Bone marrow (tissue), 2 donors: ENCODE results near the gene EHD3.

Experiments used
- DNase-seq, 2 donors: peaks; one replicate each; lab custom pipeline; 2025; lab: John Stamatoyannopoulos, UW

The EHD3 gene

DNA sequence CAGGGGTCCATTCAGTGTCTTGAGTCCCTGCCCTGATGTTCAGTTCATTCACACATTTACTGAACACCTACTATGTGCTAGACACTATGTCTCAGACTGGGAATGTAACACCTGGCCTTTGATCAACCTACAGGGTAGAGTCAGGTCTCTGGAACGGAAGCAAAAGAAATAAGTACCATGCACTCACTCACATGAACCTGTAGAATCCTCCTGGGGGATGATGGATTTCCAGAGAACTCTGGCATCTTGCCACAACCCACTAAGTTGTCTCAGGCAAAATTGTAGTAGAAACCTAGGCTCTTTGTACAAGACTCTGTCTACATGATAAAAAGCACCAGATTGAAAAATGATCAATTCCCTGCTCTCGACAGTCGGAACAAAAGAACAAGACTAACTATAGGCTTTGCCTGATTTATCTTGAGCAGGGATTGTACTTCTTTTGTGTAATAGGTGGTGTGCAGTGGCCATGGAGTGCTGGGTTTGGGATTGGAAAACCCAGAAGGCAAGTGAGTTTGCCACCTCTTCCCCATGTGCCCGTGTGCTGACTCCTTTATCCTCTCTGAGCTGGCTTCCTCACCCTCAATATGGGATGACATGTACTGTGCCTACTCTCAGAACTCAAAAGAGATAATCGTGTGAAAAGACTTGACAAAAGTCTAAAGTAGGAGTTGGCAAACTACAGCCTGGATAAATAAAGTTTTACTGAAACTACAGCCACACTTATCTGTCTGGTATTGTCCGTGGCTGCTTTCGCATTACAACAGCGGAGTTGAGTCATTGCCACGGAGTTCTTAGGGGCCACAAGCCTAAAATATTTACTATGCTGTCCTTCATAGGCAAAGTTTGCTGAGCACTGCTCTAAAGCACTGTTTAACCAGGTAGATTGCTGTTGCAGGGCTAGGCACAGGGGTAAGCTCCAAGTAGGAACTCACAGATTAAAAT lies 21.0 kb upstream of the EHD3 start:
- DNase-seq: no peak

DNA sequence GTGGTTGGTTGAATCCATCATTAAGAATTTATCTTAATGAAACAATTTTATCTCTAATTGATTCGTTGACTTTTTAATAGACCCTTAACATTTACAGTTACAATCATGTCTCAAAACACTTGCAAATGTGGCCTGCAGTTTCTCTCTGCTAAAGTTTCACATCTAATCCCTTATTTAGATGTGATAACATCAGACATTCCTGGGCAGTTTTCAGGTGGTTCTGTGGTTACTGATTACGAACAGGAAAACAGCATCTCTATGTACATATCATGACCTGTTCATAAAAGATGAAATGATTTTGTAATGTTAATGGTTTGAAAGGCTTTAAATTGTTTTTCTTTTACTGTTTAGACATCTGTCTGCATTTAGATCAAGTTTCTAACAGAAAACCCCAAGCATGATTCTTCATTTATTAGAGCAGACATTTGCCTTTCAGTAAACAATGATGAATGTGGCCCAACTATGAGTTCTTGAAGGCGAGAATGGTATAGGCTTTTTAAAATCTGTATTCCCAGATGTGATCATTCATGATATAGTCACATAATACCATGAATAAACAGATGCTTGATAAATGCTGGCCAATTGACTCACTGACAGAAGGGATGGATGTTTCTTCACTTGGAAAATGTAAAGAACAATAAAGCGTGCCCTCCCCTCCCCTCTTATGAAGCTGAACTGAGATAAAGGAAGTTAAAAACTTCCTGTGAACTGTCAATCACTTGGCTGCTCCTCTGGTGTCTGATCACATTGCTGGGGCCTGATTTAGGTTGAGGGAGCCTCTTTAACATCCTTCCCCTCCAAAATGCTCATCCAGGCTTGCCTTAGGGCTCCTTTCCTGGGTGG lies 20.1 kb upstream of the EHD3 start:
- no peak for DNase-seq

DNA sequence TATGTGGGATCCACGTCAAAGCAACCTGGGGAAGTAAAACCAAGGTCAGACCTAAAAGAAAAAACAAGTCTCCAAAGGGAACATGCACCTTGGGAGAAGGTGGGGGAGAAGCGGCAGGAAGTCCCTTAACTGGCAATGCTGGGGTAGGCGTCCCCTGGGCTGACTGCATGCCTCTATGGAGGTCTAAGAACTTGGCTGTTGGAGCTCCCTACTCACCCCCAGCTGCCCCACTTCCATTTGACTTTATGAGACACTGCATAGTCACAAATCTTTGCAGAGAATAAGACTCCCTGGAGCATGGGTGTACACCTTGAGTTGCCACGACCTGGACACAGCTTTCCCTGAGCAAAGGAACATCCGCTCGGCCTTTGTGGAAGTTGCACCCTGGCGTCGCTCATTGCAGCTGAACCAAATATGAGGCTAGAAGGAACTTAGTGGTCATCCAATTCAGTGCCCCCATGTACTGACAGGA lies 19.5 kb upstream of the EHD3 start:
- no peak for DNase-seq

DNA sequence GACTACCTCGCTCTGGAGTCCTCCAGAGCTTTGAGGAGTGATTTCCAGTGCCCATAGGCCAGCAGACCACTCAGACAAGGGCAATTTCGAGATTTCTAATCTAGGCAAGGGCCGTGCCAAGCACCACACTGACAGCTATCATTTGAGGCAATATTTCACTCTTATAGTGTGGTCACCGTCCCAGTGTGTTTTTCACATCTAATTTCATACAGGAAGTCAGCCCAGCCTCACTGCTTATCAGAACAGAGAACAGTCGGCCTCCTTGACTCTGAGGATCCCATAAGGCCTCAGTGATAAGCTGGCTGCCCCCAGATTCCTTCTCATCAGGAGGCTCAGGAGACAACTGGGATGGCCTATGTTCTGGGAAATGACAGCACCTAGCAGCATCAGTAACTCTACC lies 17.2 kb upstream of the EHD3 start:
- DNase-seq: no peak

DNA sequence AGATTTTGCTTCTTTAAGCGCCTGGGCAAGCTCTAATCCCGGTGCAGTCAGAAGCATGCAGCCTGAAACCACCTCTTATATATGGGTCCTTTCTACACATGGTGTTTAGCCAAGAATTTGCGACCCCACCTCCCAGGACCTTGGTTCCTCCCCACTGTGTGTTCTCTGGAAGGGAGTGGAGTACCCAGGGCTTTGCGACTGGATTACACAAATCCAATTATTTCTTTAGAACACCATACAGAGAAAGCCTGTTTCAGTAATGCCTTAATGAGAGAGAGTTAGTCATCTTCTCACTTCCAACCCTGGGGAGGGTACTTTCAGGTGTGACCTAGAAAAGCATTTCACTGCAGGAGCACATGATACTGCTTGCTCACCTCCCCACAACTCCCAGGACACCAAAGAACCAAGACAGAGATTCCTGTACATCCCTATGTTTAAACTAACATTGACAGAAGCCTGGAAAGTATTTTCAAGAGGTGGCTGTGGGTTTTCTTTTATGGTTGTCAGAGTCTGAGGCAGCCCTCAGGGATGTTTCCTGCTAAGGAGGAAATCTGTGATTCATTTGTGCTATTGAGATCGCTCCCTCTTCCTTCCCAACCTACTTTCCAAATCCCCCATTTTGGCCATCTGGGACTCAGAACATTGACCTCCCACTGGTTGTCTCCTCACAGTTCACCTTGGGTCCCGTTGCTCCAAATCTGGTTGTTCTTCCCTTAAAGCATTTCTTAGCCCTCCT lies 16.3 kb upstream of the EHD3 start, which contains the start of gene CAPN14:
TSS of gene CAPN14 (minus strand) at position 51 of the 736 bp plus-strand sequence. CDS start 12,068 bp downstream, outside the sequence.
- DNase-seq: no peak

DNA sequence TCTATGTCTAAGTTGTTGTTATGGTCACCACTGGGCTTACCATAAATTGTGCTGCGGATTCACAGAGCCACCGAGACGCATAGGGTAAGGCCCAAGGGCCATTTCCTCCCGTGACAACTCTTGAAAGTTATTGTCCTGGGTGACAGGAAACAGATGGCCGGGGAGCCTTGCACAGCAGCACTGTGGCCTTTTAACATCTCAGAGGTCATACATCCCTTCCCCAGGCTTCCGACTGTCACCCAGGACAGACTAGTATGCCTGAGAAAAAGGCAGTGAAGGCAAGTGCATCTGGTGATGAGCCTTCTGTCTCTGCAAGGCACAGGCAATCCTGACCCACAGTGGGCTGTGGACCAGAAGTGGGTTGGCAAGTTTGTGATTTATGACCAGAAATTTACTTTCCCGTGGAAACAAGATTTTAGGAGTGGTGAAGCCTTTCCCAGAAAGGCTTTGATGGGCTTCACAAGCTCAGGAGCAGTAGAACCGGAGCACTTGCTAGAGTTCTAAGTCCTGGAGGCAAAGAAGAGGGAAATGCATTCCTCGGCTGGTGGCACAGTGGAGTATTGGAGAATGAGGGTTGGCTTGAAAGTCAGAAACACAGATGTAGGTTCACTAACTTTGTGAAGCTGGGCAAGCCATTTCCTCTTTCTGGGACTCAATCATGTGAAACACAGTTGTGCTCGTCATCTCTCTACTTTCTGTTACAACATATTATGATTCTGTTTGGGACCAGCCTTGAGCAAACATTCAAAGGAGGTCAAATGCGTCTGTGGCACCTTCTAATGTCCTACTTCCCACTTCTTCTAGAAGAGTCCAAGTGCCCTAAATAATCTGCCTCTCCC lies 14.6 kb upstream of the EHD3 start:
- DNase-seq: peak in 1 of 2 donors; percentile 35

DNA sequence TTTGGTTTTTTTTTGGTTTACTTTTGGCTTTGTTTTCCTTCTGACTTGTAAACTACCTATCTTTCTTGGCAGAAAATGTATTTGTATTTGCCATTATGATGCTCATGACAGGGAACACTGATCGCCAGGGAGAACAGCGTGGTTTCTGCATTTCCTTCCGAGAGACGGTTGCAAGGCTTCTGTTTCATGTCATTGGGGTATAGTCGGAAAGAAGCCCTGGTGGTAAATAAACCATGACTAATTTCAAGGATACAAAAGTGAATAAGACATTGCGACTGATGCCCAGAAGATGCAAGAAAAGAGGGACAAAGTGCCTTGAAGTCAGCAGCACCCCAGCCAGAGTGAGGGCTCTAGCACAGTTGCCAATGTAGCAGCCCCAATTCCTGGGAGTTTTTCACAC lies 12.4 kb upstream of the EHD3 start:
- peak in 1 of 2 donors; percentile 54 for DNase-seq

DNA sequence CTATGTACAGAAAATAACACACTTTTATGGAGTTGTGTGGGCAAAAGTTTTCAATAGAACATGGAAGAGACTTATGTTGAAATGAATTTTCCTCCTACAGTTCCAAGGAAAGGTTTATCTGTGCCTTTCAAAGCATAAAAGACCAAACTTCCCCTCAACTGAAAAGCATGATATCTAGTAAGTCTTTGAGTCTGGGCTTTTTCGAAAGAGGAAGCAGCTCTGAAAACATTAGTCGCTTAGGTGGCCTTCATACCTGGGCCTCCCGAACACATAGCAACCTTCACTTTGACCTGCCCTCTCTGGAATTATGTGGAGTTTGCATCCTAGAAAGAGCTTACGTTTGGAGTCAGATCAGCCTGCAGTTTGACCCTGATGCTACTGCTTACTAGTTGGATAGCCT lies 11.9 kb upstream of the EHD3 start:
- DNase-seq: no peak

DNA sequence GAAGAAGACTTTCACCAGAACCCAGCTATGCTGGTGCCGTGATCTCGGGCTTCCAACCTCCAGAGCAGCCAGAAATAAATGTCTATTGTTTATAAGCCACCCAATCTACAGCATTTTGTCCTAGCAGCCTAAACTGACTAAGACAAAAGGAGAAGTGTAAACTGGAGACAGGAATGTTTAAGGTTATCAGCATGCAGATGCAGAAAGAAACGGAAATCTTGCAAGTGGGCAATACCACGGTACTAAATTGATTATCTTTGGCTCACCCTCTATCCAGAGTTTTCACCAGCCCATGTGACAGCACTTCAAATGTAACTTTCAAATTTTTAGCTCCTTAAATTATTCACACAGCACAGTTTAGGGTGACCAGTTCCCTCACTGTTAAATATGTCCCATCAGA lies 10.9 kb upstream of the EHD3 start:
- DNase-seq: peak in 1 of 2 donors; percentile 12

DNA sequence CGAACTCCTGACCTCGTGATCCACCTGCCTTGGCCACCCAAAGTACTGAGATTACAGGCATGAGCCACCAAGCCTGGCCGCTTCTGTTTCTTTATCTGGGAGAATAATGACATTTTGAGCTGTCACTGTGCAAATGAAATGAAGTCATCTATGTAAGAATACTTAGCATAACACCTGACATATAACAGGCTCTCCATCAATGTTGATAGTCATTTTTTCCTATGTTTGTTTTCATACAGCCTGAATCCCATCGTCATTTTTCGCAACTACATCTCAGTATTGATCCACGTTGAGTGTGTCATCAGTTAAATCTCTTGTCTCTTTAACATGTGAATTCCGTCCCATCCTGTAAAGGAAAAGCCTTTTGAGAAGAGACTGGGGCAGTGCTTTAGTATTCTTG lies 10.2 kb upstream of the EHD3 start:
- DNase-seq: no peak

DNA sequence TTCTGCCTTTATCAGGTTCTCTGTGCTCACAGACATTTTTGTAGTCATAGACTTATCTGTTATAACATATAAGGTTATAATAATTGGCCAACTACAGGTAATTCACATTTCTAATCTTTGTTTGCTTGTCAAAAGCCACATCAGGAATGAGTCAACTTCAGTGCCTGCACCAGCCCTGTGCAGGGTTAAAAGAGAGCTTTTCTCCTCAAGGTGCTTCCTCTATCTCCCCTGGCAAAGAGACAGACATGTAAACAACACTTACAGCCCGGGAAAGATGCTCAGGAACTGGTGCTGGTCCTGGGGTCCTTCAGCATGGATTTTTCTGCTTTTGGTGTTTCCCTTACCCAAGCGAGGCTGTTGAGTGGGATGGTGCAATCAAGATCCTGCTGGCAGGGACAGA lies 7.7 kb upstream of the EHD3 start:
- peak in 1 of 2 donors; percentile 31 for DNase-seq

DNA sequence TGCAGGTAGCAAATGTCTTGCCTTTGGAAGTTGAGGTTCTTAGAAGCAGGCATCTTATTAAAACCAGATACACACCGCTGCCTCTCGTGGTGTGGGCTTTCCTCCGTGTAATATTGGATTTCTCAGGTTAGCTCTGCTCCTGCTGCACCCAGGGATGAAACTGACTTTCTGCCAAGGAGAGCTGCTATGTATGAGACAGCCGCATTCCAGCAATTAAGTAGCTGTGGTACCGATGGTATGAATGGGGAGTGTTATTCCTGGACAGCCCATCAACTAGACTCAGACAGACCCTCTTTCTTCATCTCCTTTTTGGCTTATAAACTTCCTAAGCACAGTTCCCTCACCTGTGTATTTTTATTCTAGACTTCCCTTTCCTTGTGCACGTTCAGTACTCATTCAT lies 6.8 kb upstream of the EHD3 start:
- DNase-seq: no peak

DNA sequence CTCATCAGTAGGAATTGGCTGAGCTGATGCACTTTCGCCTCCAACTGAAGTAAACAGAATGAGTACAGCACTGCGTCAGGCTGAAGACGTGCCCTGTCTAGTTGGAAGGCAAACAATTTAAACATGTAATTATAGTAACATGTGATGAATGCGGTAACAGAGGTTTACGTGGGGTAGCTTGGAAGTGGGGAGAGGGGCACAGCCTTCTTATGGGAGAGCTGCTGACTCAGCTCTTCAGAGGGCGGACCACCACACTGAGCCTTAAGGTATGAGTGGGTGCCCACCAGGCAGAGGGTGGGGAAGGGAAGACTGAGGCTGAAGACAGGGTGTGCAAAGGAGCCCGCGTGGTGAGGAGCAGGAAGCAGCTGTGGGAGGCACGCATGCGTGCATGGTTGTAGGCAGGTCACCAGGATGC lies 6.2 kb upstream of the EHD3 start:
- no peak for DNase-seq

DNA sequence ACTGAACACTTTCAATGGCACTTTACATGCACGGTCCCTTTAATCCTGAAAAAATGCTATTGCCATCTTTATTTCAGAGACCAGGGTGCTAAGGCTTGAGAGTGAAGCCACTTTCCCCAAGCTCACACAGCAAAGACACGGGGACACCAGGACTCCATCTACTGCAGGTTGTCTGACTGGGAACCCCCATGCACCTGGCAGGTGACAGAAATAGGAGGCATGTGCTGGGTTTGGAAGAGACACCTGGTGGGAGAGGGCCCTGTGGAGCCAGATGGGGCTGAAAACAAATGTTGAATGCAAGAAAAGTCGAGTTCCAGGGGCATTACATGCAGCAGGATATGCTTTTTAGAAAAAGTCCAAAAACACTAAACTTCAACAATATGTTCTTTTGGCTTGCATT lies 5.2 kb upstream of the EHD3 start:
- DNase-seq: no peak

DNA sequence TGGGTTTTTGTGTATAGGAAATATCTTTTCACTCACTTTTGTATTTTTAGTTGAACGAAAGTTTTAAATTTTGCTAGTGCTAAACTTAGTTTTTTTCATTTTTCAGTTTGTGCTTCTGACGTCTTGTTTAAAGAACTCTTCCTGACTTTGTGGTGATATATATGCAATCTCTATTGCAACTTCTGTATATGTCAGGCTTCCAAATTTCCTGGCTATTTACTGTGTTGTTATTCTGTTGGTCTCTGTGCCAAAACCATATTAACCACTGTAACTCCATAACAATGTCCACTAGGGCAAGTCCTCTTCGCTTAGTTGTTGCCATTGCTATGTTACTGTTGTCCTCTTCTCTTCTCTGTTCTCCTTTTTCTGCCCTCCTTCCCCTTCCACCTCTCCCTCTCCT lies 3.2 kb upstream of the EHD3 start:
- DNase-seq: no peak

DNA sequence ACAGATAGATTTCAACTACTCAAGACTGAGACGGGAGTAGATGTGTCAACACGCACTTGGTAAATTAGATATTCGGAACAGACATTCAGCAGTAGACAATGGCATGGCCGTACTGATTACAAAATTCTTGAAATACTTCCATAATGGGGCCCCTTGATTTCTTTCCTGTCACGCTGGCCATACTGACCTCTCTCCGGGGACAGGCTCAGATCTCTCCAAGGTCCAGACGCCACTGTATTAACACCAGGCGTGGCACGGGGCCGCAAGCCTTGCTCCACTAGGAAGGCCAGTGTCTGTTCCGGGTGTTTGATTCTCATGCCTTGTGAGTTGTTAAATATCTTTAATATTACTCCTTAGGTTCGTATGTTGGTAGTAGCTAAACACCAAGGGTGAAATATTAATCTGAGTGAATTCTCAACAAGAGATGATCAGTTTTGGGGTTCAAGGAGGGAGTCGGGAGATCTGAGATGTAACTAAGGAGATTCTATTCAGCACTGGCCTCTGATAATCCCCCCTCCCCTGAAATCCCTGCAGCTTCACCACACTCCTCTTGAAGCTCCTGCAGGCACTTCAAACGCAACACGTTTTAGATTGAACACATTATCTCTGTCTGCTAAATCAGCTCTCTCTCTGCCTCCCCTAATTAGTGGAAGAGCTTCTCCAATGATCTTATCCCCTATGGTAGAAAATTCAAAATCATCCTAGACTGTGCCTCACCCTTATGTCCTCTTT lies 2.2 kb upstream of the EHD3 start:
- DNase-seq: no peak

DNA sequence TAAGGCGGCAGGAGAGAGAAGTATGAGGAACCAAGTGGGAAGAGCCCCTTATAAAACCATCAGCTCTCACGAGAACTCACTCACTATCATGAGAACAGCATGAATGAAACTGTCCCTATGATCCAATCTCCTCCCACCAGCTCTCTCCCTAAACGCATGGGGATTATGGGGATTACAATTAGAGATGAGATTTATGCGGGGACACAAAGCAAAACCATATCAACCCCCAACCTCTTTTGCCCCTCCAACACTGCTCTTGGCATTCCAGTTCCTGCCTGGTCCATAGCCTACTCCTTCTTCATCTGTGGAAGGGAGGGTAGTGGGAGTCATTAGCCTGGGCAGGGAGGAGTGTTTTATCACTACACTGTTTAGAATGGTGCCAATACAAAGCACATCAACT lies 1.4 kb upstream of the EHD3 start:
- no peak for DNase-seq

DNA sequence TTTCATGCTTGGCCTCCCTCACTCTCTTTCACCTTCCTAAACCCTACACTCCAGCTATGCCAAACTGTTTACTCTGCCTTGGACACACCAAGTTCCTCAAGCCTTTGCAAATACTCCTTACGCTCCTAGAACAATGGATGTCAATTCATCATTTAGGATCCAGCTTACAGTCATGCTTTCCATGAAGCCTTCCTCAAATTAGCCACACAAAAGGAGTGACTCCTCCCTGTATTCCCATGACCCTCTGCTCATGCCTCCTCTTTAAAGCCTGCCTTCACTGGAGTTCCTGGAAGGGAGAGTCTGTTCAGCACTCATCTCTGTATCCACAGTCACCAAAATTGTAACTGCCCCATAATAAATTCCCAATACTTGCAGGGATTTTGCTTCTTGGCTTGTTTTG lies 721 bp upstream of the EHD3 start:
- DNase-seq: no peak

DNA sequence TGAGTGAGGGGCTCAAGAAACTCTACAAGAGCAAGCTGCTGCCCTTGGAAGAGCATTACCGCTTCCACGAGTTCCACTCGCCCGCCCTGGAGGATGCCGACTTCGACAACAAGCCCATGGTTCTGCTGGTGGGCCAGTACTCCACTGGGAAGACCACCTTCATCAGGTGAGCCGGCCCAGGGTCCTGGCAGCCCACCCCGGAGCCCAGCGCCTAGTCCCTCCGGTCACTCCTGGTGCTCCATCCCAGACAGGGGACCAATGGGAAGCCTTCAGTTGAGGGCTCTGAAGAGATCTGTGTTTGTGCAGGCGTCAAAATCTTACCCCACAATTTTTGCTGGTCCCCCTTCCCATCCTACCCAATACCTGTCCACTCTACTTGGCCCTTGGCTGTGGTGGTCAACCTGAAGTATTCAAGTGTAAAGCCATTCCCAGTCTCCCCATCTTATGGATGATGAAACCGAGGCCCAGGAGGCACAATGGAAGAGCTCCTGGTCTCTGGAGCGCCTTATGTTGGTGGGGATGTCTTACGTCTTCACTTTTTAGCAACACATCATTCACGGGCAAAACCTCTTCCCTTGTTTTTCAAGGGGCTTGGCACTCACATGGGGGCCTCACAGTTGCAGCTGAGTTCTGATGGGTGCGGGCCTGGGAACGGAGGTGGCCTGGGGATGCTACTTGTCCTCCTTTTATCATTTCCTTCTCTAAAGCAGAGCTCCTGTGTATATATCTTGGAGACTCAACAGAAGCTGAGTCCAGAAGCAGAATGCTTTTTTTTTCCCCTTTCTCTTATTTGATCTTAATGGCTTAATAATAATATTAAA lies 941 bp downstream of the EHD3 start:
- DNase-seq: no peak

DNA sequence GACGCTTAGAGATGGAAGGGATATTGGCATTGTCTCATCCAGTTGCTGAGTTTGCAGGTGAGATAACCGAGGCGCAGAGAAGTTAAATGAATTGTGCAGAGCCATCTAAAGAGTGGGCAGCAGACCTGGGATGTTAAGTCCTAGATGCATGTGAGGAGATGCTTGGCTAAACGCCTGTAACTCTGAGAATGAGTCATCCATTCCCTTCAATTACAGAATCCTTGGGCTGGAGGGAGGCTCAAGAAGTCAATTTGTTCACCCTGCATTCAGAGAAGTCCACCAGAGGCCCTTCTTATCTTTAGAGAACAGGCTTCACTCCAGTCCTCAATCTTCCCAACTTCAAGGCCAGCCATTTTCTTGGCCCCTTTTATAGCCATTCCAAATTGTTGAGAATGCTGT lies 1.6 kb downstream of the EHD3 start:
- DNase-seq: no peak
